Activated CD4-positive, alpha-beta T cell treated with anti-CD3 and anti-CD28 coated beads, Interleukin-10, Interleukin-2, amounts not matched to agents 100 ng/mL and 50 ng/mL, durations not matched to agents 16 hours and 8 hours (primary cell): ENCODE data around the gene GAREM1.

ENCODE experiments used
- DNase-seq: peaks from one replicate; pipeline ENCODE4 v3.0.0-alpha.2; 2020

Gene GAREM1

GRCh38 chr18:32422978-32423740 is 47.5 kb downstream of the GAREM1 start:
- DNase-seq: no peak

GRCh38 chr18:32422201-32422600 is 48.5 kb downstream of the GAREM1 start:
- DNase-seq: no peak

DNA sequence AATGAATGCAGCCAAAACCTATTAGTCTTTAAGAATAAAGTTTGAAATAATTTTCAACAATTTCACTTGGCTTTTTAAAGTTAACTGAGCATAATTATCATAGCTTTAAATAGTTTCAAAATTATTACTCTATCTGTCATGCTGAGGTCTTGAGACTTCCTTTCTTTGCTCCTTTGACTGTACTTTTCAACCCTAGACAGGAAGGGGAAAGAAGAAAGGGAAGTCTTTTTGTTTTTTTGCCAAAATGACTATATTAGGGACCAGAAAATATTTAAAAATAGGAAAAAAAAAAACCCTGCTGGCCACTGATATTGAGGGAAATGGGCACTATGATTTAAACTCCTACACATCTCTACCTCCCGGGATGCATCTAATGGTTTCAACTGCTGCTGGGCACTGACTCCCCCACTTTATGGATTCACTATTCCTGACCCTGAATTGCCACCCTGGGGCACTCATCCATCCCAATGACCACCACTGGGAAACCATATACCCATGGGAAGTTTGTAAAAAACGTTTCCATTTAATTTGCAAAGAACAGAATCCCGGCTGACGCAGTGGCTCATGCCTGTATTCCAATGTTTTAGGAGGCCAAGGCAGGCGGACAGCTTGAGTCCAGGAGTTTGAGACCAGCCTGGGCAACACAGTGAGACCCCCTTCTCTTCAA is 50.5 kb downstream of the GAREM1 start:
- DNase-seq: no peak

DNA sequence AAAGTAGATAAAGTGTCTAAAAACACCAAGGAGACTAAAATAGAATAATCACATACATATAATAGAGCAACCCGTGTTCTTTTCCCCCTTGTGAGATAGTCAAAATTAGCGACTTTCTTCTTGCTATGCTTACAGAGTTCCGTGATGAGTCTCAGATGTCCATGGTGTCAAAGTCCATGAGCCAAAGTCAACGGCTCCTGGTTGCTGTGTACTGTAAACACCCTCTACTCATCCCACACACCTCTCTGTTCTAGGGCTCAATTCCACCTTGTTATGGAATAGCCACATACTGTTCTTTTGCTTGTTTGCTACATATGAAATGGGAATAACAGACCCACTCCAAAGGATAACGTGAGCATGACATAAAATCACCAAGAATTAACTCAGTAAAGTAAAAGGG is 52.5 kb downstream of the GAREM1 start:
- DNase-seq: no peak

- no peak for DNase-seq
Observed at GRCh38 chr18:32405588-32405987, 65.1 kb downstream of the GAREM1 start.

DNA sequence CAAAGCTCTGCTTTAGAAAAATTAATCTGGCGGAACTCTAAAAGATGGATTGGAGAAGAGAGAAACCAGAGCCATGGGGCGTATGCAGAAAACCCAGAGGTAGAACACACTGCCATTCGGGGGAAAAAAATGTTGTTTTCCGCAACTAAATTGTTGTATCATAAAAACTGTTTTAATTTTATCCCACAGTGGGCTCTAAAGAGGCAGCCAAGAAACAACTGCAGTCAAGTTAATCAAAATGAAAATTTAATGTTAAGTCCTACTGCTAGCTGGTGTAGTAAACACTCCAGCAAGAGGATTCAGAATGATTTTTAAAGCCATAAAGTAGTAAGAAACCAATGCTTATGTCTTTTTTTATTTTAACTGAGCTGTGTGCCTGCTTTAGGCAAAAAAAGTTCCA is 69.1 kb downstream of the GAREM1 start:
- no peak for DNase-seq

GRCh38 chr18:32393407-32393806 is 77.3 kb downstream of the GAREM1 start:
- DNase-seq: no peak

GRCh38 chr18:32391126-32391525 is 79.6 kb downstream of the GAREM1 start:
- DNase-seq: no peak

GRCh38 chr18:32389858-32390257 is 80.8 kb downstream of the GAREM1 start:
- no peak for DNase-seq

GRCh38 chr18:32389191-32389590 is 81.5 kb downstream of the GAREM1 start:
- DNase-seq: no peak

DNA sequence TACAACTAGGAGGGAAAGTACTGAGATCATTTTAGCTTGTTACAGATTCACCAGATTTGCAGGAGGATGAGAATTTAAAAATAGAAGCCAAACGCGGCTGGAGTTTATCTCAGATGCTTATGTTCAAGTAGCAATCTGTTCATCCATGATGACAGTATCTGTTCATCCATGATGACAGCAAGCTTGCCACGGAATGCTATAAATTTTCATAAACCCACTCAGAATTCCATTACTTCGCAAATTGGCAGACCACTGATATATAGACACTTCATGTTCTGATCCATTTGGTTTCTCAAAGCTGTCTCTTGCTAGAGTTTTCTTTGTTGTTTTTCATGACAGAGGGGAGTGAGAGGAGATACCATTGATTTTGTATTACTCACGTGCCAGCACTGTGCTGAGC is 84.2 kb downstream of the GAREM1 start:
- DNase-seq: no peak

DNA sequence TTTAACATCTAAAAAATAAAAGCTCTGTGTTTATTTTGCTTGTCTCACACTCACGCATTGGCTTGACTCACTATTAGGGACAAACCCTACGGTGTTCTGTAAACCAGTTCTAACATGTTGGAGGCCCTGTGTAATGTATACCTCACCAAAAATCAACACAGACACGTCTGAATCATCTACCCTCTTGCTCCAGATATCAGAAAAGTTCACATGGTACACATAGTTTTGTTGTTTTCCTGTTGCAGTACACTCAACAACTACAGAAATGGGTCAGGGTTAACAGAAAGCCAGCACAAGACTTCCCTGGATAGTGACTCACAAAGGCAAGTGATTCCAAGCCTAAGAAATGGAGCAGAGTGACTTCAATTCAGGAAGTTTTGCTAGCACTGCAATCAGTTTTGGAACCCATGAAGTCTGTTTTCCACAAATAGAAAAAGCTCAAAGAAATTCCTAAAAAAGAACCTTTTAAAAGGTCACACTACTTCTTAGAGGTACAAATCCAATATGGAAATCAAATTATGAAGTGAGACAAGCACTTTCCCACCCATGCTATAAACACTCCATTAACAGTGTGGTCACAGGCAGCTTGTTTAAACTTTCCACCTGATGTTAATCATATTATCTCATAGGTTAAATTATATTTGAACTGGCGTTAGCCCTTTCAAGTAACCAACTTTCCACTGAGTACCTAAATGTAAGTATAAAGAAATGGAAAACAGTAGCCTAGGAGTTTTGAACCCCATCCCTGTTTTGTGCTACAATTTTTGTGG is 87.4 kb downstream of the GAREM1 start:
- no peak for DNase-seq

DNA sequence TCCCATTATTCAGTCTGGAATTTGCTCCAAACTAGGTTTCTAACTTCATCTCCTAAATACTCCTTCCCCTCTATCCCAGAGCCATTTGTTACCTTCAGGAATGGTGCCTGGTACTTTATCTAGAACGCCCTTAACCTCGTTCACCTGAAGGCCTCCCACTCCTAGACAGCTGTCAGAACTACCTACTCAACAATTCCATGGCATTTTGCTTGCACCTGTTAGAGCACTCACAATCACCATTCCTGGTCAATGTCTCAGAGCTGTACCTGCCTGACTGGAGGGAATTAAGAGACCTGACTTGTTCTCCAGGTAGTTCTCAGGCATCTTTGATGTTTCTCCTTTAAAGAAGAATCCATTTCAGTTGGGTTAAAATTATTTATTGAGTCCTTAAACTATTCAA is 88.9 kb downstream of the GAREM1 start:
- DNase-seq: no peak

GRCh38 chr18:32380559-32380958 is 90.1 kb downstream of the GAREM1 start:
- DNase-seq: no peak

DNA sequence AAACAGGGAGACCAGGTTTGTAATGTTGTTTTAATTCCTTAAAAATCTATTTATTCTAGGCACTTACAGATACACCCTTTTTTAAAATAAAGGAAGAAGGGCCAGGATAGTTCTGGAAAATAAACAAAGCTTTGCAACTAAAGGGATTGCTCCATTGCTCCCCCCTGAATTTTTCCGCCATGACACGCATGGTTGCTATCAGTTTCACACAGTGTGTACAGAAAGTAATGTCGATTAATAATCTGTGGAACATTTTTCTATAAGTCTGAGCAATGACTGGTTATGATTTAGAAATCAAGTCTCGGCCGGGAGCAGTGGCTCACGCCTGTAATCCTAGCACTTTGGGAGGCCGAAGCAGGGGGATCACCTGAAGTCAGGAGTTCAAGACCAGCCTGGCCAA is 90.8 kb downstream of the GAREM1 start:
- DNase-seq: no peak

DNA sequence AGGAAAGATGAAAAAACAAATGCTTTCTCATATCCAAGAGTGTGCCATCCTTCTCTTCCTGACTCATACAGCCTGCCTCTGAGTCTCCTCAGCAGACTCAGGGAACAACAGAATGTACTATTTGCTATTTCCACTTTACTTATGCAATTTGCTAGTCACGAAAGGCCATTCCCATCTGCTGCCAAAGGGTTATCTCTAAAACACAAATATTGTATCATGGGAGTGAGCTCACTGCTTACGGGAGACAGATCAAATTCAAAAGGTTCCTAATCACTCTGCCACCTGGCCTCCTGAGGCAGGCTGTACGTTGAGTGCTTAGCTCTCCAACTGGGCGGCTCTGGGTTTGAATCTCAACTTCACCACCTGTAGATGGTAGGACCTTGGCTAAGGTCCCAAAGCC is 92.0 kb downstream of the GAREM1 start:
- no peak for DNase-seq

DNA sequence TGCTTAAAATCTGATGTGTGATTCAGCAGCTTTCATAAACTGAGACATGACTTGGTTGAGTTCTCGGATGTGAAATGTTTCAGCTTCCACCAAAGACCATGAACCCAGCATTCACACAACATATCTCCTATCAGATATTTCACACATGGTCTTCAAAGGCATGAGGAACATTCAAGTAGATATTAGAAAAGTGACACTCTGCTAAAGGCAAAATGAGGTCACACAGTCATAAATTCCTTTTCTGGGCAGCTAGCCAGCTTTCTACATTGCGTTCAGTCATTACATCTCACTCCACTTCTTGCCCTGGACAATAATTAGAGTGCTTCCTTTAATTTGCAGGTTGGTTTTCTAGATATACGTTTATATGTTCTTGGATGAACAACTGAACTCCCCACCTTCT is 96.7 kb downstream of the GAREM1 start:
- DNase-seq: no peak

- DNase-seq: no peak
Observed at GRCh38 chr18:32373505-32373904, 97.2 kb downstream of the GAREM1 start.

GRCh38 chr18:32372381-32373061 is 98.2 kb downstream of the GAREM1 start:
- DNase-seq: no peak

- DNase-seq: no peak
Observed at GRCh38 chr18:32372047-32372380, 98.7 kb downstream of the GAREM1 start.

DNA sequence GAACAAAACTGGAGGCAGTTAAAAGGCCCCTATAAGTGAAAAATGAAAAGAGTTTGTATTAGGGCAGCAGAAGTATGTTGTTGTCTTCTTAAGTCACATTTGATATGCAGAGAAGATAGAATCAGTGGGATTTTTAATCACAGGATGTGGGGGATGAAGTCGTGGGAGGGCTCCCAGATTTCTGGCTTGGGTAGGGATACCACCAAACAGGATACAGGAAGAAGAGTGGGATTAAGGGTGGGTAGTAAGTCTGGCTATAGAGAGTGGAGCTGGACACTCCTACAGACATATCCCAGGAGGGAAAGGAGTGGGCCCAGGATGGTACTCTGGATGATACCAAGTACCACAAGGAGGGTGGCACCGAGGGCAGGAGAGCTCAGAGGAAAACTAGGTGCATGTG is 99.3 kb downstream of the GAREM1 start:
- DNase-seq: no peak

DNA sequence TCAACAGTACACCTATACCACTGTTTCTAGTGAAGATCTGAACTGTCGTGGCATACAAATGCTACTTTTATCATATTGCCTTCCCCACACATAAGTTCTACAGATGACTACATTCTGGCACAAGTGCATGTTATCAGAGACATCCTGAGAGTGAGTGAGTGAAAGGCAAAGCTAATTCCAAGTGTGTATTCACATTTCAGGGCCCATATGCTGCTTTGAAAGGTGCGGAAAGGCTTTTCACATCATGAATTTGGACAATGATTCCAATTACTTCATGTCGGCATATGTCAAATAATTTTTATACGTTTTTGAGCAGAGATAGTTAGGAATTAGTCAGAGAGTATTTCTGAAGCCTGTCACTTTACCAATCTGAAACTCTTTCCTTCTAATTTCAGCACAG is 101.7 kb downstream of the GAREM1 start:
- DNase-seq: no peak

DNA sequence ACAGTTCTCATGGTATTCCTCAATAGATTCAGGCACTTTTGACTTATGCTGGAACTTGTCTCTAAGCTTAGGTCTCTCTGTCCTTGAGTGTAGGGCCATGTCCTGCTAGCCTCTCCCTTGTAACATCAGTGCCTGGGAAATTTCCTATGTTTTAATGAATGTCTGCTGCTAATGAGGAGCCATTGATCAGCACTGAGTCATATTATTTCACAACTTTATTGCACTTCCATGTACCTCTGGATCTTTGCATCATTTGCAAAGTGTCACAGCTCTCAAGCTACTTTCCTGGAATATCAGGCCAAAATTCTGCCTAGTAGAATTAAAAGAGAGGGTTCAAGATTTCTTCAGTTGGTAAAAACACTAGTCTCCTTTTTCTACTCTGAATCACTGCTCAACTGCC is 102.5 kb downstream of the GAREM1 start:
- no peak for DNase-seq
